GM19467 (cell line): ENCODE measurements around the gene ZMIZ1.

ENCODE experiments used
- ATAC-seq: cut with Tn5 transposase; IDR thresholded peaks from one replicate; pipeline ENCODE4 v1.9.1; 2021; ENCODE audit warnings: mild to moderate bottlenecking, moderate library complexity; ENCODE audit not compliant: unreplicated experiment

Gene ZMIZ1

GRCh38 chr10:79116368-79116767, 47.6 kb downstream of the ZMIZ1 start:
- ATAC-seq: peak; percentile 17

- ATAC-seq: peak; percentile 62
Measured at GRCh38 chr10:79116801-79117723, 48.3 kb downstream of the ZMIZ1 start.

GRCh38 chr10:79118286-79119202, 49.8 kb downstream of the ZMIZ1 start:
- no peak for ATAC-seq

- no peak for ATAC-seq
Measured at GRCh38 chr10:79119306-79119705, 50.5 kb downstream of the ZMIZ1 start.

DNA sequence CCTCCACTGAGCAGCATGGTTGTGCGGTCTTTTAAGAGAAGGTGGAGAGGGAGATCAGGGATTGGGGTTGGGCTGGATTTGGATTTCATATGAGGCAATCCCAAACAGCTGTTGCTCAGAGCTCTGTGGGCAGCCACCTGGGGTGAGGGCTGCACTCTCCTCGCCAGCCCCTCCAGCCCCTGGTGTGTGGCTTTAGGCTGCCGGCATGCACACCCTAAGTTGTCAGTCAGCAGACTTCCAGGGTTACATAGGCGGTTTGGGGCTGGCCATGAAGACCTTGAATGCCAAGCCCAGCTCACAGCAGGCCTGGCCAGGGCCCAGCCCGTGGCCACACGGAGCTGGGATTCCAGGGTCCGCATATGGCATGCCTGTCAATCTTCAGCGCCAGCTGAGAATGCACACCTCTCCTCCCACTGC, 54.8 kb downstream of the ZMIZ1 start:
- ATAC-seq: no peak

- ATAC-seq: no peak
Measured at GRCh38 chr10:79124066-79124465, 55.3 kb downstream of the ZMIZ1 start.

- ATAC-seq: no peak
Measured at GRCh38 chr10:79125092-79125491, 56.3 kb downstream of the ZMIZ1 start.

DNA sequence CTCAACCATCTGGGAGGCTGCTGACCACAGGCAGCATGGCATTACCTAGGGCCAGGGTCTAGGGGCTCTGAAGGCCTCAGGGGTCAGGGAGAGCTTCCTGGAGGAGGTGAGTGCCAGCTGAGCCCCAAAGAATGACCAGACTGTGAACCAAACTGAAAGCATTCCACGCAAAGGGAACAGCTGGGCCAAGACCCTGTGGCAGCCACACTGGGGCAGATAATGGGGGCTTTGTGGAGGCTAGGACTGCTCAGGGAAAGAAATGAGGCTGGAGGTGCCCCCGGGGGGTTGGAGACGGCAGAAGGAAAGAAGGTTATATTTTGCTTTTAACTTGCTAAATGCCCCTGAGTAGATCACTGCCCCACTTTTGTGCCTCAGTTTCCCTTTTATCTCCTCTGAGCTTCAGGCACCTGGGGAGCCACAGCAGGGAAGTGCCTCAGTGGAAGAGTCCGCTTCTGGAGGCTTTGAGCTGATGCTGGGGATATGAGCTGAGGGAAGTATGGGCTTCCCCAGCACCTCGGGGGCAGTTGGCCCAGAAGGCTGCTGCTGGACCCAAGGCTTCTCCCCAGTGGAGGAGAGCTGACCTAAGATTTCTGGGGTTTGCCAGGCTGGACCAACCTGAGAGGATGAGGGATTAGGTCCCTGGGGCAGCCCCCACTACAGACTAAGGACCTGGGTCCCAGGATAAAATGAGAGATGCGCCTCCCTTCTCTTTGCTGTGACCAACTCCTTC, 57.8 kb downstream of the ZMIZ1 start:
- ATAC-seq: no peak

- ATAC-seq: no peak
Measured at GRCh38 chr10:79127151-79127961, 58.6 kb downstream of the ZMIZ1 start.

DNA sequence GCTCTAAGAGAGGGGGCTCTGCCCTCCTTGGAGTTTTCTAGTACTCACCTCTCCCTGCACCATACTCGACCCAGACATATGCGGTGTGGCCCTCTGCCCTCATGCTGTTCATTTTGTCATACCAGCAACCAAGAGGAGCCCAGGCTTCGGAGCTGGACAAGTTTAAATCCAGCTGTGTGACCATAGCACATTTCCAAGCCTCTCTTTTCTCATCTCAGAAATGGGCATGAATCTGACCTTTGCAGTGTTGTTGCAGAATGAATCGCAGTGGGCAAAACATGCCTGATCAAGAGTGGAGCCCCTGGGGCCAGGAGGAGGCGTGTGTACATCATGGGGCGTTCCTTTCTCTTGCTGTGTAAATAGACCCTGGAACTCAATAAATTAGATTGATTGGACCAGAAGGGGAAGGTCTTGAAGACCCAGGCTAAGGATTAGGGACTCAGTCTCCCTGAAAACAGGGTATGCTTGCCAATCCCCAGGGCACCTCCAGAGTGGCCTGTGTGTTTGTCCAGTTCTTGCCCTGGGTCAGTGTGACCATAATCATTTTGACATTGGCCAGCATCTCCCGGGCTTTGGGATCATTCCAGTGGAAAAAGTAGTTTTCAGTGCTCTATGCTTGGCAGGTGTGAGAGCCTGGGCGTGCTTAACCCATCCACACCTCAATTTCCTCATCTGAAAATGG, 59.6 kb downstream of the ZMIZ1 start:
- no peak for ATAC-seq

GRCh38 chr10:79128923-79129305, 60.1 kb downstream of the ZMIZ1 start:
- ATAC-seq: no peak

DNA sequence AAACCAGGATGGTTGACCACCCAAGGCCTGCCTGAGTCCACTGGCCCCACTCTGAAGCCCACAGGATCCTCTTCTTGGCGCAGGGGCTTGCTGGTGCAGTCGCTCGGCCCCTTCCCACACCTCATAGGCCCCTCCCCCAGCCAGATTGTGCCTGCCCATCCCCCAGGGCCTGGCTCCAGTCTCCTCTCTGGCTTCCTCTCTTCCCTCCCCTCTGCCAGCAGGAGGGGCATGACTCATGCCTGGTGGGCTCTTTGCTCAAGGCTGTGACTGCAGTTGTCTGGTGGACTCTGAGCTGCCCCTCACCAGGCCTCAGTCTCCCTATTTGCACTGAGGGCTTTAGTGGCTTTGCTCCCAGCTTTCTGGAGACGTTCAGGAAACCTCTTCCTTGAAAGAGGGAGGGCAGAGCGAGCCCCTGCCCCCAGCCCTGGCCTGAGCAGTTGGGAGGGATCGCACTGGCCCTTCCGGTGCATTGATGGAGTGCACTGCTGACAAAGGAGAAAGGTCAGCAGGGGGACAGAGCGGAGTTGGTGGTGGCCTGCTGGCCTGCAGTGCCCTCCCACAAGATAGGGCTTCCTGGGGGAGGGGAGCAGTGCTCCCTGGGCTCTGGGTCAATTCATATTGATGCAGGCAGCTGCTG, 60.7 kb downstream of the ZMIZ1 start:
- ATAC-seq: no peak

- no peak for ATAC-seq
Measured at GRCh38 chr10:79130255-79130654, 61.5 kb downstream of the ZMIZ1 start.

DNA sequence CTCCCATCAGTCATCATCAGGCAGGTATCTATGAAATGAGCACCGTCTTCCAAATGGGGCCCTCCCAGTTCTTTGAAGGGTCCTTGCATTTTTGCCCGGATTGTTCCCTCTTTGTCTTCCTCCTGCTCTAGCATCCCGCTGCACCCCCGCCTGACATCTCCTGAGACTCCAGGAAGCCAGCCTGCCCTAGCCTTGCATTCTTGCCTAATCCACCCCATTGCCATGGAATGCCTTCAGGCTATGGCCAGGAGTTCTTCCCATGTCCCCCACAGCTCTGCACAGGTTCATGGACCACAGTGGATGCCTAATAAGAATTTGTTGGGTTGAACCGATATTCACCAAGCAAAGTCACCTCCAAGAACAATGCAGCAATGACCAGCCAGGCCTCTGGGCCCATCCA, 62.1 kb downstream of the ZMIZ1 start:
- ATAC-seq: no peak

- ATAC-seq: no peak
Measured at GRCh38 chr10:79131836-79132631, 63.3 kb downstream of the ZMIZ1 start.

GRCh38 chr10:79132681-79133381, 64.1 kb downstream of the ZMIZ1 start:
- no peak for ATAC-seq

- no peak for ATAC-seq
Measured at GRCh38 chr10:79133416-79133815, 64.7 kb downstream of the ZMIZ1 start.

DNA sequence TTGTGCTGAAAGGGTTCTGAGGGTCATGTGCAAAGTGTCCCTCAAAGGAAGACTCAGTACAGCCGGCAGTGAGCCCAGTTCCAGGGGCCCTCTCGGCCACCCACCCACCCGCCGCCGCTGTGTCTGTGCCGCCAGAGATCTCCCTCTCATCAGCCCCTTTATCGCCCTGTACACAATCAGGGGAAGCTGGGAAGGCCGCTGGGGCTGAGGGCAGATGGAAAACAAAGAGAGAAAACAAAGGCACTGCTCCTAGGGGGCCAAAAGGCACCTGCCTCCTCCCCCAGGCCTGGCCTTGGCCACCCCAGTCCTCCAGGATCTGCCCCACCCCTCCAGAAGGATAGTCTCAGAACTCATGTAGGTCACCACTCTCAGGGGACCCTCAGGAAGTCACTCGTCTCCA, 67.0 kb downstream of the ZMIZ1 start:
- ATAC-seq: no peak
